OCI-LY7 (cell line): ENCODE measurements around the gene ABHD1. TPM values are rescaled to one million over a fixed set of nuclear protein-coding genes. Genes with fewer than 3 reads are reported as not detected.

Source experiments
- BruUV-seq: library from RNA; stranded (reverse); fragments of 400-500 nt; replicated peaks from 2 replicates; lab custom pipeline; 2021; lab: Mats Ljungman, UMichigan
- CTCF ChIA-PET: fragments of 300-600 bp; sonication (Branson Sonifier 250); formaldehyde crosslinking; loops from one replicate; lab custom pipeline; 2022; ENCODE audit warnings: antibody characterized with exemption; ENCODE audit not compliant: unreplicated experiment; lab: Charles Lee
- POLR2A ChIA-PET: fragments of 300-600 bp; sonication (Branson Sonifier 250); formaldehyde crosslinking; loops from one replicate; lab custom pipeline; 2022; ENCODE audit warnings: antibody characterized with exemption; lab: Charles Lee
- DNase-seq: peaks from one replicate; pipeline ENCODE4 v3.0.0-alpha.2; 2015; ENCODE audit warnings: low spot score
- H2AFZ ChIP-seq: fragments of 200-600 bp; sonication (generic), shearing (Covaris generic); 2 replicates; pipeline ENCODE4 v1.6.1; 2014; ENCODE audit warnings: mild to moderate bottlenecking, antibody characterized with exemption, low read length, moderate library complexity
- H3K27ac ChIP-seq: fragments of 200-600 bp; sonication (generic); 2 replicates; pipeline ENCODE4 v1.5.1; 2014; ENCODE audit warnings: mixed run types, low read depth, mild to moderate bottlenecking, moderate library complexity, low read length, inconsistent platforms; ENCODE audit not compliant: poor library complexity, severe bottlenecking
- H3K36me3 ChIP-seq: fragments of 200-600 bp; sonication (generic); 2 replicates; pipeline ENCODE4 v1.6.1; 2014; ENCODE audit warnings: mild to moderate bottlenecking, antibody characterized with exemption, low read length, moderate library complexity, mixed read lengths; ENCODE audit not compliant: insufficient read depth
- H3K4me1 ChIP-seq: fragments of 200-600 bp; sonication (generic); 2 replicates; pipeline ENCODE4 v1.5.1; 2014; ENCODE audit warnings: mild to moderate bottlenecking, low read length; ENCODE audit not compliant: insufficient read depth, poor library complexity, severe bottlenecking
- H3K4me2 ChIP-seq: fragments of 200-600 bp; sonication (generic); 2 replicates; pipeline ENCODE4 v1.6.1; 2014; ENCODE audit warnings: mild to moderate bottlenecking, low read length
- H3K4me3 ChIP-seq: fragments of 200-600 bp; sonication (generic); 2 replicates; pipeline ENCODE4 v1.5.1; 2014; ENCODE audit warnings: mild to moderate bottlenecking, low read depth, low read length; ENCODE audit not compliant: poor library complexity, severe bottlenecking
- H3K79me2 ChIP-seq: fragments of 200-600 bp; sonication (generic); 2 replicates; pipeline ENCODE4 v1.6.1; 2016; ENCODE audit warnings: low read depth, mild to moderate bottlenecking, low read length, moderate library complexity, mixed read lengths; ENCODE audit not compliant: insufficient read depth
- H3K9me2 ChIP-seq: fragments of 200-600 bp; sonication (generic); 2 replicates; pipeline ENCODE4 v1.6.1; 2016; ENCODE audit warnings: mild to moderate bottlenecking, low read length, mixed read lengths; ENCODE audit not compliant: insufficient read depth
- H3K9me3 ChIP-seq: fragments of 200-600 bp; sonication (generic); 2 replicates; pipeline ENCODE4 v1.6.1; 2014; ENCODE audit warnings: mild to moderate bottlenecking, mixed run types, low read length, mixed read lengths
- H4K20me1 ChIP-seq: fragments of 200-600 bp; sonication (generic); 2 replicates; pipeline ENCODE4 v1.6.1; 2014; ENCODE audit warnings: mild to moderate bottlenecking, antibody characterized with exemption, low read length, moderate library complexity, mixed read lengths; ENCODE audit not compliant: insufficient read depth
- EZH2phosphoT487 ChIP-seq: fragments of 200-600 bp; sonication (generic); IDR thresholded peaks from 2 replicates; pipeline ENCODE4 v1.6.1; 2018; ENCODE audit warnings: low read depth, borderline replicate concordance, mild to moderate bottlenecking, mixed run types, antibody characterized with exemption, low read length, moderate library complexity, mixed read lengths
- intact Hi-C: fragments of 100-400 bp; cut with micrococcal nuclease; formaldehyde crosslinking; loops from one replicate; pipeline ENCODE4 v1.10.0; 2022; ENCODE audit not compliant: unreplicated experiment
- total RNA-seq, 2 experiments: library from RNA; depleted of rRNA in 1 of 2; stranded (reverse); fragments of >200 nt in 1 of 2; shearing (Covaris generic) in 1 of 2; gene quantifications; 2 replicates each; pipeline ENCODE4 v1.2.3, GENCODE V29; 2014 to 2022
- TF ChIP-seq, protein P1 (sequence below): fragments of 200-600 bp; sonication (generic); conservative IDR thresholded peaks from 2 replicates; pipeline ENCODE4 v1.5.1; 2014; ENCODE audit warnings: mild to moderate bottlenecking, antibody characterized with exemption, low read length, moderate library complexity, mixed read lengths

The ABHD1 gene
- total RNA-seq, 2 experiments from 2014 or later, result not detected

- peak; percentile 85 for DNase-seq
- BruUV-seq, result no TSS peak
- no peak for TF ChIP-seq EZH2phosphoT487
- TF ChIP-seq, protein P1, sequence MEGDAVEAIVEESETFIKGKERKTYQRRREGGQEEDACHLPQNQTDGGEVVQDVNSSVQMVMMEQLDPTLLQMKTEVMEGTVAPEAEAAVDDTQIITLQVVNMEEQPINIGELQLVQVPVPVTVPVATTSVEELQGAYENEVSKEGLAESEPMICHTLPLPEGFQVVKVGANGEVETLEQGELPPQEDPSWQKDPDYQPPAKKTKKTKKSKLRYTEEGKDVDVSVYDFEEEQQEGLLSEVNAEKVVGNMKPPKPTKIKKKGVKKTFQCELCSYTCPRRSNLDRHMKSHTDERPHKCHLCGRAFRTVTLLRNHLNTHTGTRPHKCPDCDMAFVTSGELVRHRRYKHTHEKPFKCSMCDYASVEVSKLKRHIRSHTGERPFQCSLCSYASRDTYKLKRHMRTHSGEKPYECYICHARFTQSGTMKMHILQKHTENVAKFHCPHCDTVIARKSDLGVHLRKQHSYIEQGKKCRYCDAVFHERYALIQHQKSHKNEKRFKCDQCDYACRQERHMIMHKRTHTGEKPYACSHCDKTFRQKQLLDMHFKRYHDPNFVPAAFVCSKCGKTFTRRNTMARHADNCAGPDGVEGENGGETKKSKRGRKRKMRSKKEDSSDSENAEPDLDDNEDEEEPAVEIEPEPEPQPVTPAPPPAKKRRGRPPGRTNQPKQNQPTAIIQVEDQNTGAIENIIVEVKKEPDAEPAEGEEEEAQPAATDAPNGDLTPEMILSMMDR, result no peak
- POLR2A ChIA-PET, result interaction anchor here (0.9 to 1.3 kb wide), 2 partner anchors 11 to 14 kb away, joined by 3 to 6 read pairs; no protein-coding TSS in a partner anchor
- Histone ChIP-seq H3K27ac (peak overlapping the region; percentile 65), H2AFZ (peak overlapping the region; percentile 53), H3K4me3 (no peak overlapping the region), H3K9me3 (no peaks in the 10 kb centered on the region), H3K36me3 (no peaks in the 10 kb centered on the region), H3K4me2 (peak overlapping the region; percentile 52), H4K20me1 (no peaks in the 10 kb centered on the region), H3K79me2 (no peaks in the 10 kb centered on the region), H3K9me2 (no peaks in the 10 kb centered on the region), H3K4me1 (peaks cover 39% of the 10 kb centered on the region)
- CTCF ChIA-PET, result interaction anchor here (0.6 to 1.2 kb wide), 2 partner anchors 12 to 170 kb away, joined by 3 to 4 read pairs; partner anchors contain the start of gene MPV17
- intact Hi-C loops, result no loop called here
Observed at GRCh38 chr2:27152796-27153464, 29.3 kb downstream of the ABHD1 start.

DNA sequence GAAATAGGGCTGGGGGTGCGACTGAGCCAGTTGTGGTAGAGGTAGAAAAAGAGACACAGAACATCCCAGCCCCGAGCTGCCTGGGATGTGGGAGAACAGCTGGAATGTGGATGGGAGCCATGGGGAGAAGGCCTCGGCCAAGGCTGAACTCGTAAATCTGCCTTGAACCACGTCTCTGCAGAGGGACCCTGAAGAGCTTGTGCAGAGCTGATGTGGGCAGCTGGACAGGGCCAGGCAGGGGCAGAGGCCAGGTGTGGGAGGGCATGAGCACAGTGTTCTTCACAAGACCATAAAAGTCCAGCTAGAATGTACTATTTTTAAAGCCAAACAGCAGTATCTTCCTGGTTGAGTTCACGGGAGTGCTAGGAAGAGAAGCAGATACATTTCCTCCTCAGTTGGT, 30.9 kb downstream of the ABHD1 start:
- H3K36me3 ChIP-seq, result no peaks in the 10 kb centered on the region
- ChIA-PET CTCF (no interaction called here), POLR2A (no interaction called here)
- no peak overlapping the region for H3K4me3 ChIP-seq
- intact Hi-C loops, result no loop called here
- peaks cover 39% of the 10 kb centered on the region for H3K4me1 ChIP-seq
- no peaks in the 10 kb centered on the region for H3K9me3 ChIP-seq
- DNase-seq, result no peak
- BruUV-seq, result no TSS peak
- no peak overlapping the region for H3K27ac ChIP-seq
- H3K9me2 ChIP-seq, result no peaks in the 10 kb centered on the region
- no peaks in the 10 kb centered on the region for H3K79me2 ChIP-seq
- no peak for TF ChIP-seq EZH2phosphoT487
- TF ChIP-seq, protein P1, result no peak
- H3K4me2 ChIP-seq, result no peak overlapping the region
- no peaks in the 10 kb centered on the region for H4K20me1 ChIP-seq
- H2AFZ ChIP-seq, result no peak overlapping the region

DNA sequence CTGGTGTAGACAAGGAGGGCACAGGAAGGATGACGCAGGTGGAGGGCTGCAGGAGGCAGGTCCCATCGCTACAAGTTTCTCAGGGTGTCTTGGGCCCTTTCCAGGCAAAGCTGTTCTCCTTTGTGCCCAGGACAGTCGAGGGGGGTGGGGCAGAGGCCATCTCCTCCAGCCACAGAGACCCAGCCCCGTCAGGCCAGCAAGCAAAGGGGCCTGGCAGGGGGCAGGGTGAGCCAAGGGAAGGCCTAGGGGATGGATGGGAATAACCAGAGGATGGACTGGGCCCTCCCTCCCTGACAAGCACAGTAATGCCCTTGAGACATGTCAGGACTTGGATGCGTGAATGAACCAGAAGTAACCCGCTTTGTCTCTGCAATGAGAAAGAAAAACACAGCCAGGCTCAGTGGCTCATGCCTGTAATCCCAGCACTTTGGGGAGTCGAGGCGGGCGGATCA, 31.5 kb downstream of the ABHD1 start:
- no peaks in the 10 kb centered on the region for H4K20me1 ChIP-seq
- no peaks in the 10 kb centered on the region for H3K9me3 ChIP-seq
- no TSS peak for BruUV-seq
- H3K4me3 ChIP-seq, result no peak overlapping the region
- H3K27ac ChIP-seq, result no peak overlapping the region
- H2AFZ ChIP-seq, result no peak overlapping the region
- intact Hi-C loops, result no loop called here
- no peaks in the 10 kb centered on the region for H3K36me3 ChIP-seq
- DNase-seq, result no peak
- H3K79me2 ChIP-seq, result no peaks in the 10 kb centered on the region
- TF ChIP-seq, protein P1, result no peak
- TF ChIP-seq EZH2phosphoT487, result no peak
- no peak overlapping the region for H3K4me2 ChIP-seq
- ChIA-PET CTCF (no interaction called here), POLR2A (no interaction called here)
- H3K9me2 ChIP-seq, result no peaks in the 10 kb centered on the region
- peaks cover 39% of the 10 kb centered on the region for H3K4me1 ChIP-seq
